Left colon (tissue), 2 donors: ENCODE results near the gene SMKR1. TPM values are rescaled to one million over a fixed set of nuclear protein-coding genes. Genes with fewer than 3 reads are reported as not detected.
"Not testable (repeated sequence)": the region's sequence is repeated elsewhere in the genome, so short reads cannot be mapped to it uniquely, and the experiment has no call there.

Experiments
- ATAC-seq: fragments of 200-7000 bp; cut with Tn5 transposase; one replicate; pipeline ENCODE4 v1.9.1; 2020; ENCODE audit warnings: mild to moderate bottlenecking, moderate library complexity
- DNase-seq, 2 donors: peaks; one replicate each; pipeline ENCODE4 v3.0.0-alpha.2; 2020
- intact Hi-C, 2 donors: fragments of 100-400 bp; cut with DNase I in 1 of 2; cut with micrococcal nuclease in 1 of 2; formaldehyde crosslinking; loops; one replicate each; pipeline versions ENCODE4 v1.11.2 to v1.14.0; 2022; cut with DNase I, micrococcal nuclease
- total RNA-seq, 2 donors: library from RNA; stranded (reverse); fragmentation: NEBNext Ultra II Directional; extraction: Animal tissue kit (Norgen Biotek cat#: 25700); gene quantifications; one replicate each; pipeline ENCODE4 v1.2.1, GENCODE V29; 2021
- donor health status: DM: no; HTN: no; CAD: no.
- donor health status: DM: yes; HTN: yes; CAD: no.

SMKR1 gene
- total RNA-seq, 2 donors from 2014 or later, result not detected

DNA sequence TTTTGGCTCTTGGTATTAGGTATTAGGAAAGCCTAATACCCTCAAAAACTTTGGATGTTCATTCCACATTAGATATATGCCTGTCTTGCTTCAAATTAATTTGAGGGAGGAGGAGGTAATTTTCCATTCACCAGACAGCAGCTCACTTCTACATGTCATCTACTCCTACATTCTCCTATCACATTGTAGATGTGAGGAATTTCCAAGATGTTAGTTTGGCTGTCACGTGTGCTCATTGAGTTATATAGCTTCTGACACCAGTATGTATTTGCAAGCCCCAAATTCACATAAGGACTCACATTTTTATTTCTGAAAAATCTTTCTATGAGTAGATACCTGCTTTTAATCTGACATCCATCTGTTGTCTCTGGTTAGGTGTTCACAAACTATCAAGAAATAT, 22.5 kb upstream of the SMKR1 start:
- intact Hi-C loops, result no loop called here
- no peak for ATAC-seq
- no peak for DNase-seq

DNA sequence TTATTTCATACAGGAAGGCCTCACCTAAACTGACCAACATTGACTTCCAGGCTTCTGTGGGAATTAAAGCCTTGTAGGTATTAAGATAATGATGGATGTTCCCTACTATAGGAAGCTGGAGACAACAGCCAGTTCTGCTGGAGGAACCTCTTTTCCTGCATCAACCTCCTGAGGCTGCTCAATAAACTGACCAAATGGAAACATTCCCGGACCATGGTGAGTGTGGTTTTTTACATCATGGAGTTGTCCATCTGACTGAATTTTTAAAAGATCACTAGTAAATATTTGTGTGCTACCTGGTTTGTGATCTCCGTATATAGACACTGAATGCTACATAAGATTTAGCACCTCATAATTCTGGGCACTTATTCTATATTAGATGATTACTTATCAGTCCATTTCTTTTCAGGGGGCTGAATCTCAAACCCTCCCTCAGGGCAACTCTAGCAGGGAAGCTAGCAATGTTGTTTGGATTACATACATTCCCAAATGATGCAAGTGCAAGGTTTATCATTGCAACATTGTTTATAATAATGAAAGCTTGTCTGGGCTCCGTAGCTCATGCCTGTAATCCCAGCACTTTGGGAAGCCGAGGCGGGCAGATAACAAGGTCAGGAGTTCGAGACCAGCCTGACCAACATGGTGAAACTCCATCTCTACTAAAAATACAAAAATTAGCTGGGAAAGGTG, 21.5 kb upstream of the SMKR1 start:
- DNase-seq (no peak), ATAC-seq (no peak)
- intact Hi-C loops, result no loop called here

DNA sequence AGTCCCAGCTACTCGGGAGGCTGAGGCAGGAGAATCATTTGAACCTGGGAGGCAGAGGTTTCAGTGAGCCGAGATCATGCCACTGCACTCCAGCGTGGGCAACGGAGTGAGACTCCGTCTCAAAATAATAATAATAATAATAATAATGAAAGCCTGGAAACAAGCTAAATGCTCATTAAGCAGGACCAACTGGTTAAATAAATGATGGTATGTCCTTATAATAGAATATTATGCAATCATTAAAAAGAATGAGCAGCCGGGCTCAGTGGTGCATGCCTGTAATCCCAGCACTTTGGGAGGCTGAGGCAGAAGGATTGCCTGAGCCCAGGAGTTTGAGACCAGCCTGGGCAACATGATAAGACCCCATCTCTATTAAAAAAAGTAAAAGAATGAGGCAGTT, 21.0 kb upstream of the SMKR1 start:
- intact Hi-C loops, DNase-seq, ATAC-seq: not testable (repeated sequence)

DNA sequence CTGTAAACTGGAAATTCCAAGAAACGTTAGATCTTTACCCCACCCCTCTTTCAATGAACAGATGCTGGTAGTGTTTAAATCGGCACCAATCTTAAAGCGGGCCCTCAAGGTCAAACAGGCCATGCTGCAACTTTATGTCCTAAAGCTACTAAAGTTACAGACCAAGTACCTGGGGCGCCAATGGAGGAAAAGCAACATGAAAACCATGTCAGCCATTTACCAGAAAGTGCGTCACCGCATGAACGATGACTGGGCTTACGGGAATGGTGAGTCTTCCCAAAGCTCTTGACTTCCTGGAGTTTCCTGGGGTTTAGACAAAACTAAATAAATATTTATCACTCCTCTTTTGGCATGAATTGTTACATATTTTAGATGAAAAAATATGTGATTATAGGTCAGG, 19.6 kb upstream of the SMKR1 start:
- intact Hi-C loops, result no loop called here
- DNase-seq (no peak), ATAC-seq (no peak)

DNA sequence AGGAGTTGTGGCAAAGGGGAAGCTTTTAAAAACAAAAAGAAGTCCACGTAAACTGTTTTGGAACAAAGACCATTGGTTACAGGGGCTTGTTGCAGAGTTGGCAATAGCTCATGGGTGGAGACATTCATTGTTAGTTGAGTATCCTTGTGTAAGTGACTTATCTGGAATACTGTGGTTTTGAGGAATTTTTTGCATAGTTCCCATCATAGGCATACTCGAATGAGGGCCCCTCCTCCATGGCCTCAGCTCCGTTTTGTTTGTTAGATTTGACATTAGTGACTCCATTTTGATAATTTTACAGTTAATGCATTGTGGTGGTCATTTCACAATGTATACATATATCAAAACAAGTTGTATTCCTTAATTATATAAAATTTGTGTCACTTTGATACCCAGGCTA, 12.8 kb upstream of the SMKR1 start:
- intact Hi-C loops, result no loop called here
- ATAC-seq, result no peak
- DNase-seq, result no peak

DNA sequence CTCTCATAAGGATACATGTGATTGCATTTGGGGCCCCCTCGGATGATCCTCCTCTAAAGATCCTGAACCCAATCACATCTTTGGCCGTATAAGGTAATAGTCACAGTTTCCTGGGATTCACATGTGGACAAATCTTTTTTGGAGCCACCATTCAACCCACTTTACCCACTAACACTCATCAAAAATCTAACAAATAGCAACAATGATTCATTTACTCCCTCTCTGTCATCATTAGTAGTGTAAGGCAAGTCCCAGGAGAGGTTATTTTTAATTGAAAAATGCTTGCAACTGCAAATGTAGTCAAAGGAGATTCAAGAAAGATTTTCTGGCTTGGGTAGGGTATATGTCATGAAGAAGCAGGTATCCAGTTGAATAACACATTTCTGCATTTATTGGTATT, 9.9 kb upstream of the SMKR1 start:
- DNase-seq, result no peak
- ATAC-seq, result no peak
- intact Hi-C loops, result no loop called here

DNA sequence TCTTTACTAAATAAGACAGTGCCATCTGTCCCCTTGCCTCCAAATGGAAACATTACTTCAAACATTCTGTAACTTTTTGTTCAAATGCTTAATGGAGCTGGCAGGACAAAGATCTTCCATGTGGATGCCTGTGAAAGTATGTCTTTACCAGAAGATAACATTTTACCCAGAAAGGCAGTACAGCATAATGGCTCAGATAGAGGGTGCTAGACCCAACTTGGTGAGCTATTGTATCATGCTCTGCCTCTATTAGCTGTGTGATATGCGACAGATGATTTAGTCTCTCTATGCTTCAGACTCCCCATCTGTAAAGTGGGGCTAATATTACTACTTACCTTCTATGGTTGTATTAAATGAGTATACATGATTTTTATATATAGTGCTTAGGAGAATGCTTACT, 8.8 kb upstream of the SMKR1 start:
- ATAC-seq (no peak), DNase-seq (no peak)
- intact Hi-C loops, result no loop called here

DNA sequence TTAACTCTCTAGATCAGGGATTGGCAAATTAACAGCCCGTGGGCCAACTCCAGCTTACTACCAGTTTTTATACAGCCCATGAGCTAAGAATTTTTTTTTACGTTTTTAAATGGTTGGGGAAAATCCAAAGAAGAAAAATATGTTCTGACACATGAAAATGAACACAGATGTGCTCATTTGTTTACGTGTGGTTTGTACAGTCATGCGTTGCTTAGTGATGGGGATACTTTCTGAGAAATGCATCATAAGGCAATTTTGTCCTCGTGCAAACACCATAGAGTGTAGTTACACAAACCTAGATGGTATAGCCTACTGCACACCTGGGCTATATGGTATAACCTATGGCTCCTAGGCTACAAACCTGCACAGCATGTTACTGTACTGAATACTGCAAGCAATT, 8.3 kb upstream of the SMKR1 start:
- DNase-seq (no peak), ATAC-seq (no peak)
- intact Hi-C loops, result no loop called here

DNA sequence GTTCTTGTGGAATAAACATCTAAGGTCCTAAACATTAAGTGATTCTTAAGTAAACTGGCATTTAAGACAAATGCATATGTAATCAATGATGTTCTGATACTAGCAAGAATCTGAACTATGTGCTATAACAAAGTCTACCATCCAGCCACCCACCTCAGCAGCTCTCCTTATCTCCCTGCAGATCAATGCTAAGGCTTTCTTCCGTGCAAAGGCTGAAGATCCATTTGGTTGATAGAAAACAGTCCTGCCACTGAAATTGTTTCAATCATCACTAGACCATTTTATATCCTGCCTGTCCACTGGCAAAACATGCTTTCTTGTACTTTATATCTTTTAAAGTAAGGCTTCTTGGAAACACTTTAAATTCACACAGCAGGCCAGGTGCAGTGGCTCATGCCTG, 6.3 kb upstream of the SMKR1 start:
- ATAC-seq, result no peak
- no peak for DNase-seq
- intact Hi-C loops, result no loop called here

DNA sequence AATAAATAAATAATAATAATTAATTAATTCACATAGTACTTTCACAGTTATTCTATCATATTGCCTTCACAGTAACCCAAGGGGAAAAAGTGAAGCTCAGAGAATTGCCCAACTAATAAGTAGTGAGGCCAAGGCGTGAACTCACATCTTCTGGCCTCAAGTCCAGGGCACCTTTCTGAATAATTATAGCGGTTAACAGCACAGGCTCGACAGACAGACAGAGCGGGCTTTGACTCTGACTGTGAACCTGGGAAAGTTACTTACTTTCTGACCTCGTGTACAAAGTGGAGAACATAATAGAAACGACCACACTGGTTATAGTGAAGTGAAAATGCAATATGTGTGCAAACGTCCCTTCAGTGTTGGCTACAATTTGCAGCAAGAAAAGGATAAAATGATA, 5.7 kb upstream of the SMKR1 start:
- DNase-seq, result no peak
- no peak for ATAC-seq
- intact Hi-C loops, result no loop called here

DNA sequence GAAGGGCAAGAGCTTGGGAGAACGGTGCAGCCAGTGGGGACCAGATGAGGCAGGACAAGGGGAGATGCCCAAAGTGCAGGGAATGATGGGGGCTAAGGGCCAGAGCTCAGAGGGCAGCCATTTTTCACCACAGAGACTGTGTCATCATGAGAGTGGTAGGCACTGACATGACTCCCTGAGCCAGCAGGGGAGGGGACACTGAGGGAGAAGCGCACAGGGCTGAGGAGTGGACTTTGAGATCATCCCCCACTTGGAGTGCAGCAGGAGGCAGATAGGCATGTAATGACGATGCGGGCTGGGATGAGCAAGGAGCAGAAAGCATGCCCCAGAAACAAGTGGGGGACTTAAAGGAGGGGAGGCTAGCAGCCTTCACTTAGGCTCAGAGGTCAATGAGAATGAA, 5.2 kb upstream of the SMKR1 start:
- intact Hi-C loops, result no loop called here
- no peak for DNase-seq
- ATAC-seq, result no peak

DNA sequence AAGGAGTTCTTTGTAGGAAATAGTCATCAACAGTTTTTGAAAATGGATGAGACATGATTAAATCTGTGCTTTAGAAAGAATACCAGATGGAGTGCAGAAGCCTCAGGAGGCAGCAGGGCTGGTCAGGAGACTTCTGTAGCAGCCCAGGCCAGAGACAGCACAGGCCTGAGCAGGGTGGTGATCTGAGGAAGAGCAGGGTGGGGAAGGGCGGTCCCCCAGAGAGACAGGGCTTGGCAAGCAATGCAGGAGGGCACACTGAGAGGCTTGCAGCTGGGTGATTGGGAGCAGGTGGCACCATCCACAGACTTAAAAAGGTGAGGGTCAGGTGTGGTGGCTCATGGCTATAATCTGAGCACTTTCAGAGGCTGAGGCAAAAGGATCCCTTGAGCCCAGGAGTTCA, 4.3 kb upstream of the SMKR1 start:
- ATAC-seq (no peak), DNase-seq (no peak)
- intact Hi-C loops, result no loop called here

DNA sequence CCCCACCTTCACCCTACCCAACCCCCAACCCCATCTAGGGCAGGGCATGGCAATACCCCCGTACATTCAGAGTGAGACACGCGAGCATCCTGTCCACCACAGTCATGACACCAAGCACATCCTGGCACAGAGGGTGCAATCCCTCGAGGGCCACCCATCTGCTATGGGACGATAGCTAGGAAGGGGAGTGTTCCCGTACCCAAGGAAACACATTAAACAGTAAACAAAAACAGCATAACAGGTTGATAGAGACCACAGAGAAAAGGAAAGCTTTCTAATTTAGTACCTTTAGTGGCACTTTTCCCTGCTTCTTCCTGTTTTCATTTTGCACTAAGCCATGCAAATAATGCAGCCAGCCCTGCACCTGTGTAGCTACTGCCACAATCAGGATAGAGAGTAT, 2.3 kb upstream of the SMKR1 start:
- intact Hi-C loops, result no loop called here
- ATAC-seq (no peak), DNase-seq (no peak)

DNA sequence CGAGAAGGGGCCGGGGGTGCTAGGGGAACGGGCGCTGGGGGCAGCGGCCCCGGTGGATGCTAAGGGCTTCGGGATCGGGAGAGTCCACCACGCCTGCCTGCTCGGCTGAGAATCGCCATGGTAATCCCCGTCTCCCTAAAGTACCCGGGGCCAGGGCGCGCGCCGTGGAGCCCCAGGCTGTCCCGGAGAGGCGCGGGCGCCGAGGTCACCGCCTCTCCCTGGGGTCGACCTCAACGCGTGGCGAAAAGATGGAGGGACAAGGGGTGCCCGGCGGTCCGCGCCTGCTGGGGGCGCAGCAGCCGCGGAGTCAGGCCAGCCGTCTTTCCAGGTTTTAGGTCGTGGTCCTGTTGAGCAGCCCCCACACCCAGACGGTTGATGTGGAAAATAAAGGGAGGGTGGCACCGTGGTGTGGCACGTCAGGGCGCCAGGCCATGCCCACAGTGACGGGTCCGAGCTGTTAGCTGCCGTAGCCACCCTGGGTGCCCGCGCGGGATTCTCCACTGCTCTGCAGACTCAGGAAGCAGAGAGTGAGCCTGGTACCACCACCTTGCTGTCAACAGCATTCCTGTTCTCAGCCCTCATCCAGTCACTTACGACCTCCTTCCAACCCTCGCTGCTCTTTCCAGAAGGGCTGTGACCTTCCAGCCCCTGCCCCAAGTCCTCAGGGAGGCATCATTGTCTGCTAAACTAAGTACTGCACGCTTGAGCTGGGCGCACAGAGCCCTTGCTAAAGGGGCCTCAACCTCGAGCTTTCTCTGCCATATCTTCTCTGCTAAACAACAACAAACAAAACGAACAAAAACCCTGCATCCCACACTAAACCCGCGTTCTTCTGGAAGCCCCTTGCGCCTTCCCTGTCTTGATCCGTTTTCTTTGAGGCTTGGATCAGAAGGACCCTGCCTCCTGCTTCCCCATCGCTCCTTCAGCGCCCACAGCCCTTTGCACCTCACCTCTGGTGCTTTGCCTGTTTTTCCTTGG, 666 bp downstream of the SMKR1 start:
- DNase-seq (no peak), ATAC-seq (peak; percentile 22)
- intact Hi-C loops, result no loop called here

DNA sequence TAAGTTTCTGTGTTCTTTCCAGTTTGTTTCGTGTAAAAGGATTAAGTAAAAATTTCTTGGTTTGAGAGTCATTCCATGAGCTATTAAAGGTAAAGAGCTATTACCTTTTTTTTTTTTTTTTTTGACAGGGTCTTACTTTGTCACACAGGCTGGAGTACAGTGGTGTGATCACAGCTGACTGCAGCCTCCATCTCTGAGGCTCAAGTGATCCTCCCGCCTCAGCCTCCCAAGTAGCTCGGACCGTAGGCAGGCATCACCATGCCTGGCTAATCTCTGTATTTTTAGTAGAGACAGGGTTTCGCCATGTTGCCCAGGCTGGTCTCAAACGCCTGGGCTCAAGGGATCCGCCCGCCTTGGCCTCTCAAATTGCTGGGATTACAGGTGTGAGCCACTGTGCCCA, 1.4 kb downstream of the SMKR1 start:
- intact Hi-C loops, result no loop called here
- DNase-seq (no peak), ATAC-seq (no peak)

DNA sequence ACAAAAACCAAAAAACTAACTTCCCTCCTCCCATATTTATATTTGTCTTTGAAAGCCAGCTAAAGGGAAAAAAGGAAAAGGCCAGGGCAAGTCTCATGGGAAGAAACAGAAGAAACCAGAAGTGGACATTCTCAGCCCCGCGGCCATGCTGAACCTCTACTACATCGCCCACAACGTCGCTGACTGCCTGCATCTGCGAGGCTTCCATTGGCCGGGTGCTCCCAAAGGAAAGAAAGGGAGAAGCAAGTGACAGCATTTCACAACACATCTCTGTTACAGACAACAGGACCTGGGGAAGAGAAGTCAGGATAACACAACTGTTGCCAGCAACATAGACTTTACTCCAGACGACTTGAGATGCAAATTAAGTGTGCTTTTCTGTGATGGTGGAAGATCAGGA, 9.9 kb downstream of the SMKR1 start:
- ATAC-seq, result no peak
- intact Hi-C loops, result no loop called here
- no peak for DNase-seq

DNA sequence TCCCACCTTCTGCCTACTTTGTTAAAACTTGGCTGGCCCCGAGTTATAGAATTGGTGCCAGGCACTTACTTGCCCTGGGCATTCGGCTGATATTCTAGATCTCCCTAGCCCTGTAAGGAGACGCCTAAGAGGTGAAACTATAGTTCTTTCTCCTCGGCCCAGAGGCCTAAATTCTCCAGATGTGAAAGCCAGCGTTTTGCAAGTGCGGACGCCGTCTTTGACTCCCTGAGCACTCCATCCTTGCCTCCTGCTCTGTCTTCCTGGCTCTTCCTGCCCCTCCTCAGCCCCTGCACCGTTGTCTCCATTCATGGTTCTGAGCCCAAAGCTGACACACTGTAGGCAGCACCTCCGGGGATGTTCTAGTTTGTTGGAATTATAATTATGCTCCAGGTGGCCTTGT, 11.2 kb downstream of the SMKR1 start:
- ATAC-seq (no peak), DNase-seq (no peak)
- intact Hi-C loops, result no loop called here

DNA sequence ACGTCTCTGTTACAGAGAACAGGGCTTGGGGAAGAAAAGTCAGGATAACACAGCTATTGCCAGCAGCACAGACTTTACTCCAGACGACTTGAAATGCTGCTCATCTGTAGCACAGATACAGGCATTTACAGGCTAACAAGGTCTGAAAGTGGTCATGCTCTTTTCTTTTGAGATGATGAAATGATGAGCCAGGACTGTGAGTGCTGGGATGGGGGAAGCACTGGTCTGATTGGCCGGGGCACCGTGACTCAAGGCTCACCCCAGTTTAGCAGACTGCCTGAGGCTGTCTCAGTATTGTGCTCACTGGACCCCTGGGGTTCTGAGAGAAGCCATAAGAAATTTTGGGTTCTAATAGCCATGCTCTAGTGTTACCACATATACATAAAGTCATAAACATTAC, 12.4 kb downstream of the SMKR1 start:
- no peak for ATAC-seq
- DNase-seq, result no peak
- intact Hi-C loops, result no loop called here

DNA sequence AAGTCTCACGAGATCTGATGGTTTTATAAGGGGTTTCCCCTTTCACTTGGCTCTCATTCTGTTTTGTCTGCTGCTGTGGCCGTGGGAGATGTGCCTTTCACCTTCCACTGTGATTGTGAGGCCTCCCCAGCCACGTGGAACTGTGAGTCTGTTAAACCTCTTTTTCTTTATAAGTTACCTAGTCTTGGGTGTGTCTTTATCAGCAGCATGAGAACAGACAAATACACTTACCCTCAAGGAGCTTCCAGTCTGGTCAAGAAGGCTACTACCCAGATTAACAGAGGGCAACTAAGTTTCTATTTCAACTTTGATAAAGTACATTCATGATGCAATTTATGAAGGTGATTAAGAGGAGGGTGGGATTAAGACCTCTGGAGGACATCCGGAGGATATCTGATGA, 13.1 kb downstream of the SMKR1 start:
- no peak for DNase-seq
- ATAC-seq, result no peak
- intact Hi-C loops, result no loop called here

DNA sequence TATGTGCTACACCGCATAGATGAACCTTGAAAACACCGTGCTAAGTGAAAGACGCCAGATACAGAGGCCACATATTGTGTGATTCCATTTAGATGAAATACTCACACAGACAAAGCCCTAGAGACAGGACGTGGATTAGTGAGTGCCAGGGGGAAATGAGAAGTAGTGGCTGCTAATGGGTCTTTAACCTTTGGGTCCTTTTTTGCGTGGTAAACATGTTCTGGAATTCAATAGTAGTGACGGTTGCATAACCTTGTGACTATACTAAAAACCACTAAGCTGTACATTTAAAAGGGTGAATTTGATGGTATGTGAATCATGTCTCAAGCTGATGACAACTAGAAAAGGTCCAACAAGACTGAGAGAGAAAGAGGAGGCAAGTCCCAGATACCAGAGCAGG, 15.6 kb downstream of the SMKR1 start:
- DNase-seq (no peak), ATAC-seq (no peak)
- intact Hi-C loops, result no loop called here

DNA sequence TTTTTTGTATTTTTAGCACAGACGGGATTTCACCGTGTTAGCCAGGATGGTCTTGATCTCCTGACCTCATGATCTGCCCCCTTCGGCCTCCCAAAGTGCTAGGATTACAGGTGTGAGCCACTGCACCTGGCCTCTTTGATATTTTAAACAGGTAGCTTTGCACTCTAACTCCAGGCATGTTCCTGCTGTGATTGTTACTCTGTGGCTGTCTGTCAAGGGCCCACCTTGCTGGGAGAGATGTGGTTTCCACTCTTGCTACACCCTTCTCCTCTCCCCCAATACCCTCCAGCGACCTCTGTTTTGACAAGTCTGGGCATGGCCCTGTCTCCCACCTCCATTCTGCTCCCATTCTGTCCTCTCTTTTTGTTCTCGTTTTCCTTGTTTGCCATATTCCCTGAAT, 17.1 kb downstream of the SMKR1 start:
- ATAC-seq (no peak), DNase-seq (no peak)
- intact Hi-C loops, result no loop called here
